Endothelial cell (in vitro differentiated cells): Measurements from ENCODE around the gene HUWE1. TPM values are rescaled to one million over a fixed set of nuclear protein-coding genes. Genes with fewer than 3 reads are reported as not detected.

Experiments
- DNase-seq: peaks from one replicate; pipeline ENCODE4 v3.0.0; 2021; ENCODE audit warnings: low spot score
- H3K27ac Mint-ChIP-seq: one replicate; pipeline ENCODE4 v1.8.0; 2021; ENCODE audit warnings: mixed read lengths, inconsistent platforms; ENCODE audit not compliant: unreplicated experiment
- H3K27me3 Mint-ChIP-seq: one replicate; pipeline ENCODE4 v1.8.0; 2021; ENCODE audit warnings: mild to moderate bottlenecking, moderate library complexity, mixed read lengths, inconsistent platforms; ENCODE audit not compliant: unreplicated experiment
- H3K36me3 Mint-ChIP-seq: one replicate; pipeline ENCODE4 v1.8.0; 2021; ENCODE audit warnings: mild to moderate bottlenecking, low read depth, mixed read lengths, inconsistent platforms; ENCODE audit not compliant: unreplicated experiment
- H3K4me1 Mint-ChIP-seq: one replicate; pipeline ENCODE4 v1.8.0; 2021; ENCODE audit warnings: mild to moderate bottlenecking, mixed read lengths, inconsistent platforms; ENCODE audit not compliant: unreplicated experiment
- H3K4me3 Mint-ChIP-seq: one replicate; pipeline ENCODE4 v1.8.0; 2021; ENCODE audit warnings: mild to moderate bottlenecking, mixed read lengths, inconsistent platforms; ENCODE audit not compliant: unreplicated experiment
- H3K9me3 Mint-ChIP-seq: one replicate; pipeline ENCODE4 v1.8.0; 2021; ENCODE audit warnings: mixed read lengths, inconsistent platforms; ENCODE audit not compliant: unreplicated experiment
- total RNA-seq: library from RNA; stranded (reverse); fragmentation: NEBNext Ultra II Directional; extraction: Animal tissue kit (Norgen Biotek cat#: 25700); gene quantifications from one replicate; pipeline ENCODE4 v1.2.1, GENCODE V29; 2021; ENCODE audit not compliant: unreplicated experiment
- TF ChIP-seq, protein P1 (sequence below): fragments of 200-600 bp; sonication (generic); IDR thresholded peaks from one replicate; pipeline ENCODE4 v1.5.0; 2021; ENCODE audit warnings: antibody characterized with exemption; ENCODE audit not compliant: unreplicated experiment

Gene HUWE1
- total RNA-seq, 1 donor from 2014 or later = 270 TPM

DNA sequence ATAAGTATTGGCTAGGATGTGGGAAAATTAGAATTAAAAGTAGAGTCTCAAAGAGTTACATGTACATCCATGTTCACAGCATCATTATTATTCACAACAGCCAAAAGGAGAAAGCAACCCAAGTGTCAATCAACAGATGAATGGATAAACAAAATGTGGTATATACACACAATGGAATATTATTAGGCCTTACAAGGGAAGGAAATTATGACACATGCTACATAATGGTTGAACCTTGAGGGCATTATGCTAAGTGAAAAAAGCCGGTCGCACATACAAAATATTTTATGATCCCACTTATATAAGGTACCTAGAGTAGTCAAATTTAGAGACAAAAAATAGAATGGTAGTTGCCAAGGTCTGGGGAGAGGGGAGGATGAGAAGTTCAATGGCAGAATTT is 80.1 kb downstream of the HUWE1 start:
- Mint-ChIP-seq H3K9me3 (no peaks in the 10 kb centered on the region), H3K27ac (no peak overlapping the region), H3K36me3 (peaks cover 24% of the 10 kb centered on the region), H3K27me3 (no peaks in the 10 kb centered on the region), H3K4me1 (no peaks in the 10 kb centered on the region), H3K4me3 (no peak overlapping the region)
- no peak for DNase-seq
- TF ChIP-seq, protein P1, sequence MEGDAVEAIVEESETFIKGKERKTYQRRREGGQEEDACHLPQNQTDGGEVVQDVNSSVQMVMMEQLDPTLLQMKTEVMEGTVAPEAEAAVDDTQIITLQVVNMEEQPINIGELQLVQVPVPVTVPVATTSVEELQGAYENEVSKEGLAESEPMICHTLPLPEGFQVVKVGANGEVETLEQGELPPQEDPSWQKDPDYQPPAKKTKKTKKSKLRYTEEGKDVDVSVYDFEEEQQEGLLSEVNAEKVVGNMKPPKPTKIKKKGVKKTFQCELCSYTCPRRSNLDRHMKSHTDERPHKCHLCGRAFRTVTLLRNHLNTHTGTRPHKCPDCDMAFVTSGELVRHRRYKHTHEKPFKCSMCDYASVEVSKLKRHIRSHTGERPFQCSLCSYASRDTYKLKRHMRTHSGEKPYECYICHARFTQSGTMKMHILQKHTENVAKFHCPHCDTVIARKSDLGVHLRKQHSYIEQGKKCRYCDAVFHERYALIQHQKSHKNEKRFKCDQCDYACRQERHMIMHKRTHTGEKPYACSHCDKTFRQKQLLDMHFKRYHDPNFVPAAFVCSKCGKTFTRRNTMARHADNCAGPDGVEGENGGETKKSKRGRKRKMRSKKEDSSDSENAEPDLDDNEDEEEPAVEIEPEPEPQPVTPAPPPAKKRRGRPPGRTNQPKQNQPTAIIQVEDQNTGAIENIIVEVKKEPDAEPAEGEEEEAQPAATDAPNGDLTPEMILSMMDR = no peak

GRCh38 chrX:53605004-53605403 is 81.5 kb downstream of the HUWE1 start:
- Mint-ChIP-seq H3K9me3 (no peaks in the 10 kb centered on the region), H3K4me3 (no peak overlapping the region), H3K27me3 (no peaks in the 10 kb centered on the region), H3K27ac (no peak overlapping the region), H3K4me1 (no peaks in the 10 kb centered on the region), H3K36me3 (peaks cover 16% of the 10 kb centered on the region)
- TF ChIP-seq, protein P1 = no peak
- DNase-seq = no peak

GRCh38 chrX:53599781-53600396 is 86.6 kb downstream of the HUWE1 start:
- no peak for DNase-seq

GRCh38 chrX:53598169-53598568 is 88.3 kb downstream of the HUWE1 start:
- Mint-ChIP-seq H3K4me1 (no peaks in the 10 kb centered on the region), H3K4me3 (no peak overlapping the region), H3K9me3 (no peaks in the 10 kb centered on the region), H3K27me3 (no peaks in the 10 kb centered on the region), H3K36me3 (peaks cover 4% of the 10 kb centered on the region), H3K27ac (no peak overlapping the region)
- no peak for DNase-seq
- TF ChIP-seq, protein P1 = no peak

More at GRCh38 chrX:53599781-53600396, 86.6 kb downstream of the HUWE1 start:
- Mint-ChIP-seq H3K4me1 (no peaks in the 10 kb centered on the region), H3K4me3 (no peak overlapping the region), H3K27me3 (no peaks in the 10 kb centered on the region), H3K36me3 (no peaks in the 10 kb centered on the region), H3K27ac (no peak overlapping the region), H3K9me3 (no peaks in the 10 kb centered on the region)
- TF ChIP-seq, protein P1 = no peak

GRCh38 chrX:53595266-53595810 is 91.2 kb downstream of the HUWE1 start:
- no peaks in the 10 kb centered on the region for H3K27me3 Mint-ChIP-seq
- peaks cover 17% of the 10 kb centered on the region for H3K36me3 Mint-ChIP-seq
- TF ChIP-seq, protein P1 = no peak
- no peak for DNase-seq
- H3K4me3 Mint-ChIP-seq = no peak overlapping the region
- no peak overlapping the region for H3K27ac Mint-ChIP-seq
- no peaks in the 10 kb centered on the region for H3K4me1 Mint-ChIP-seq
- H3K9me3 Mint-ChIP-seq = no peaks in the 10 kb centered on the region
